ENCODE measurements around the gene ARID2.

DNA sequence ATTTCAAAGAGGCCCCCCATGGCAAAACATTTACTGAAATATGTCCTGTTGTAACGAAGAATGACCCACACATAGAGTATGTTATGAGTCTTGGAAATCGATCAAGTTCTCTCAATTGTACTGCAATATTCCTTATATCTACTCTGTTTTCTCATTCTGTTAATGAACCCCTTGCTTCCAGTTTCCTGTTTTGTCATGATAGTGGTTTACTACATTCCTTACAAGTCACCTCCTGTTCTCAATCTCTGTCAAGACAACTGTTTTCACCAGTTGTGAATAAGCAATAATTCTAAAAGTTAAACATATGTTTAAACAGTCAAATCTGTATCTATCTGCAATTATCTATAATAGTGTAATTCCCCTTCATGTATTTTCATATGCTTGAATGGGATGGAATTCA lies 16.4 kb upstream of the ARID2 start:
- TF ChIP-seq MBNL3 (CRISPR knock-in tag; conservative IDR thresholded peaks at IDR 0.05) (no peak), YY1 (IDR thresholded peaks at IDR 0.05; ENCODE audit: insufficient read depth, insufficient replicate concordance, low read depth, low read length) (no peak), SETDB1 (CRISPR knock-in tag; IDR thresholded peaks at IDR 0.05; ENCODE audit: borderline replicate concordance) (no peak), PHF8 (CRISPR knock-in tag; IDR thresholded peaks at IDR 0.05) (no peak), CTCF (CRISPR knock-in tag; IDR thresholded peaks at IDR 0.05) (no peak), ZKSCAN1 (IDR thresholded peaks at IDR 0.05; ENCODE audit: low read length) (no peak), ZNF589 (CRISPR knock-in tag; conservative IDR thresholded peaks at IDR 0.05) (no peak), FOSL1 (CRISPR knock-in tag; IDR thresholded peaks at IDR 0.05; ENCODE audit: borderline replicate concordance) (no peak), CHD2 (IDR thresholded peaks at IDR 0.05; ENCODE audit: low read depth, low read length) (no peak), MYC (CRISPR knock-in tag; IDR thresholded peaks at IDR 0.05; ENCODE audit: borderline replicate concordance) (no peak), REST (IDR thresholded peaks at IDR 0.05; ENCODE audit: borderline replicate concordance in 1 of 2, low read depth in 1 of 2, low read length in 2 of 2) (no peak)

Data from HepG2 (cell line).